B cell (primary cell): ENCODE results near the gene TRIP13. TPM values are rescaled to one million over a fixed set of nuclear protein-coding genes. Genes with fewer than 3 reads are reported as not detected.

Experiments used
- ATAC-seq: fragments of 200-7000 bp; cut with Tn5 transposase; one replicate; pipeline ENCODE4 v1.10.0; 2021; ENCODE audit warnings: low read depth, mild to moderate bottlenecking, moderate number of reproducible peaks, moderate library complexity
- CTCF ChIA-PET: fragments of 350-600 bp; sonication (Branson Sonifier 250); formaldehyde crosslinking; loops from one replicate; lab custom pipeline; 2021; ENCODE audit warnings: antibody characterized with exemption, inconsistent platforms; lab: Charles Lee
- POLR2A ChIA-PET: fragments of 350-600 bp; sonication (Branson Sonifier 250); formaldehyde crosslinking; loops from one replicate; lab custom pipeline; 2021; ENCODE audit warnings: antibody characterized with exemption; lab: Charles Lee
- DNase-seq: peaks from one replicate; pipeline ENCODE4 v3.0.0; 2013
- H2AFZ ChIP-seq: 2 replicates; pipeline ENCODE4 v1.6.1; 2012; ENCODE audit warnings: mild to moderate bottlenecking, low read depth, low read length; ENCODE audit not compliant: insufficient read depth, poor library complexity, severe bottlenecking
- H3K27ac ChIP-seq, 2 donors: 1 replicate in 1 of 2; 2 replicates in 1 of 2; pipeline ENCODE4 v1.5.1; 2012 to 2013; ENCODE audit warnings: low read length in 2 of 2, mild to moderate bottlenecking in 2 of 2, moderate library complexity in 1 of 2
- H3K27me3 ChIP-seq, 4 experiments: fragments of 200-600 bp in 1 of 4; sonication (generic) in 1 of 4; replicated peaks in 1 of 4; 1 replicate in 2 of 4; 2 replicates in 2 of 4; pipeline versions ENCODE4 v1.6.1 to v1.7.0; 2013 to 2016; ENCODE audit warnings: low read length in 3 of 4, mild to moderate bottlenecking in 2 of 4, mixed read lengths in 1 of 4, moderate library complexity in 1 of 4; ENCODE audit not compliant: insufficient read depth in 4 of 4, control insufficient read depth in 3 of 4; ENCODE audit errors: control extremely low read depth in 1 of 4
- H3K36me3 ChIP-seq, 2 experiments: replicated peaks in 1 of 2; 1 replicate in 1 of 2; 2 replicates in 1 of 2; pipeline versions ENCODE4 v1.6.1 to v1.7.1; 2013; ENCODE audit warnings: low read length in 1 of 2; ENCODE audit not compliant: insufficient read depth in 2 of 2, control insufficient read depth in 1 of 2; ENCODE audit errors: control extremely low read depth in 1 of 2, extremely low read depth in 1 of 2
- H3K4me1 ChIP-seq, 2 donors: fragments of 200-600 bp in 1 of 2; sonication (generic) in 1 of 2; 1 replicate in 1 of 2; 2 replicates in 1 of 2; pipeline versions ENCODE4 v1.5.1 to v1.6.1; 2013 to 2017; ENCODE audit warnings: low read length in 2 of 2; ENCODE audit not compliant: control insufficient read depth in 2 of 2, insufficient read depth in 2 of 2
- H3K4me2 ChIP-seq: replicated peaks from 2 replicates; pipeline ENCODE3; 2012; ENCODE audit warnings: mild to moderate bottlenecking, low read depth, low read length; ENCODE audit not compliant: poor library complexity, severe bottlenecking
- H3K4me3 ChIP-seq, 5 experiments: fragments of 200-600 bp in 1 of 5; sonication (generic) in 1 of 5; 1 replicate in 3 of 5; 2 replicates in 2 of 5; pipeline versions ENCODE4 v1.5.1 to v1.7.0; 2011 to 2016; ENCODE audit warnings: low read length in 4 of 5, mild to moderate bottlenecking in 4 of 5, low read depth in 2 of 5, control low read depth in 1 of 5, moderate library complexity in 1 of 5; ENCODE audit not compliant: insufficient read depth in 1 of 5; ENCODE audit errors: control extremely low read depth in 1 of 5, extremely low read depth in 1 of 5
- H3K79me2 ChIP-seq: fragments of 200-600 bp; sonication (generic); one replicate; pipeline ENCODE4 v1.6.0; 2016; ENCODE audit warnings: low read length; ENCODE audit not compliant: control insufficient read depth, insufficient read depth
- H3K9ac ChIP-seq: fragments of 200-600 bp; sonication (generic); 2 replicates; pipeline ENCODE4 v1.6.1; 2017; ENCODE audit warnings: mild to moderate bottlenecking, low read length, moderate library complexity
- H3K9me3 ChIP-seq, 3 donors: one replicate each; pipeline versions ENCODE4 v1.6.1 to v1.7.1; 2013; ENCODE audit warnings: low read length in 2 of 3; ENCODE audit not compliant: control insufficient read depth in 2 of 3, insufficient read depth in 1 of 3; ENCODE audit errors: control extremely low read depth in 1 of 3
- H4K20me1 ChIP-seq: 2 replicates; pipeline ENCODE4 v1.6.0; 2012; ENCODE audit warnings: mild to moderate bottlenecking, low read length; ENCODE audit not compliant: insufficient read depth, control insufficient read depth, poor library complexity, severe bottlenecking
- H3K27ac Mint-ChIP-seq: one replicate; pipeline ENCODE4 v1.8.0; 2021; ENCODE audit warnings: mixed read lengths
- H3K27me3 Mint-ChIP-seq: one replicate; pipeline ENCODE4 v1.8.0; 2021; ENCODE audit warnings: mixed read lengths
- H3K4me1 Mint-ChIP-seq: one replicate; pipeline ENCODE4 v1.8.0; 2021; ENCODE audit warnings: mixed read lengths
- H3K4me3 Mint-ChIP-seq: one replicate; pipeline ENCODE4 v1.8.0; 2021; ENCODE audit warnings: mixed read lengths
- H3K9me3 Mint-ChIP-seq: one replicate; pipeline ENCODE4 v1.8.0; 2022; ENCODE audit warnings: mixed read lengths; ENCODE audit not compliant: insufficient read depth
- EZH2 ChIP-seq: IDR thresholded peaks from 2 replicates; pipeline ENCODE4 v1.6.1; 2012; ENCODE audit warnings: borderline replicate concordance, low read depth, mild to moderate bottlenecking, moderate library complexity, low read length; ENCODE audit not compliant: insufficient read depth, poor library complexity, severe bottlenecking
- WGBS: methylation state at CpG from one replicate; pipeline ENCODE4 v1.1.5; 2013; ENCODE audit warnings: missing lambda C conversion rate; ENCODE audit not compliant: insufficient coverage; 5-methylcytosine and 5-hydroxymethylcytosine counted together
- intact Hi-C: fragments of 100-400 bp; cut with micrococcal nuclease; formaldehyde crosslinking; loops from one replicate; pipeline ENCODE4 v1.10.0; 2022
- polyA plus RNA-seq: library from polyadenylated mRNA; depleted of rRNA; stranded (reverse); fragments of >200 nt; gene quantifications from 2 replicates; pipeline ENCODE4 v1.2.3, GENCODE V29; 2012
- total RNA-seq, 2 donors: library from RNA; stranded (reverse); fragments of 120-200 nt in 1 of 2; gene quantifications; 1 replicate in 1 of 2; 2 replicates in 1 of 2; pipeline versions ENCODE4 v1.2.3 to v1.2.4, GENCODE V29; 2013 to 2022
- TF ChIP-seq, protein P1 (sequence below): fragments of 200-600 bp; IDR thresholded peaks from one replicate; pipeline ENCODE4 v1.8.0; 2022; ENCODE audit warnings: antibody characterized with exemption, mild to moderate bottlenecking

TRIP13 gene
- total and polyA plus RNA-seq, 2 donors (not counting 1 experiment from before 2014, with no cell fraction given) = 0.63 to 1.1 TPM

GRCh38 chr5:903756-904096 lies 11.0 kb downstream of the TRIP13 start:
- ChIA-PET POLR2A (no interaction called here), CTCF (interaction anchor here (1.1 to 5.6 kb wide), 8 partner anchors 9 to 587 kb away, joined by 4 to 63 read pairs (median 7); partner anchors contain the start of genes BRD9 and TRIP13)
- Histone ChIP-seq H3K79me2 (no peaks in the 10 kb centered on the region), H3K4me2 (no peak overlapping the region), H3K27ac (no peak overlapping the region), H3K9ac (no peak overlapping the region), H3K36me3 (no peaks in the 10 kb centered on the region), H4K20me1 (no peaks in the 10 kb centered on the region), H3K4me3 (no peak overlapping the region), H3K4me1 (no peaks in the 10 kb centered on the region), H3K27me3 (no peaks in the 10 kb centered on the region), H2AFZ (no peak overlapping the region), H3K9me3 (no peaks in the 10 kb centered on the region)
- no peak for ATAC-seq
- Mint-ChIP-seq H3K27ac (no peak overlapping the region), H3K4me1 (peaks cover 2% of the 10 kb centered on the region), H3K4me3 (no peak overlapping the region), H3K27me3 (no peaks in the 10 kb centered on the region), H3K9me3 (no peaks in the 10 kb centered on the region)
- no peak for DNase-seq
- intact Hi-C loops = loop anchor here (2.0 kb wide), 1 partner anchor 233 kb away; no protein-coding TSS in a partner anchor
- TF ChIP-seq, protein P1, sequence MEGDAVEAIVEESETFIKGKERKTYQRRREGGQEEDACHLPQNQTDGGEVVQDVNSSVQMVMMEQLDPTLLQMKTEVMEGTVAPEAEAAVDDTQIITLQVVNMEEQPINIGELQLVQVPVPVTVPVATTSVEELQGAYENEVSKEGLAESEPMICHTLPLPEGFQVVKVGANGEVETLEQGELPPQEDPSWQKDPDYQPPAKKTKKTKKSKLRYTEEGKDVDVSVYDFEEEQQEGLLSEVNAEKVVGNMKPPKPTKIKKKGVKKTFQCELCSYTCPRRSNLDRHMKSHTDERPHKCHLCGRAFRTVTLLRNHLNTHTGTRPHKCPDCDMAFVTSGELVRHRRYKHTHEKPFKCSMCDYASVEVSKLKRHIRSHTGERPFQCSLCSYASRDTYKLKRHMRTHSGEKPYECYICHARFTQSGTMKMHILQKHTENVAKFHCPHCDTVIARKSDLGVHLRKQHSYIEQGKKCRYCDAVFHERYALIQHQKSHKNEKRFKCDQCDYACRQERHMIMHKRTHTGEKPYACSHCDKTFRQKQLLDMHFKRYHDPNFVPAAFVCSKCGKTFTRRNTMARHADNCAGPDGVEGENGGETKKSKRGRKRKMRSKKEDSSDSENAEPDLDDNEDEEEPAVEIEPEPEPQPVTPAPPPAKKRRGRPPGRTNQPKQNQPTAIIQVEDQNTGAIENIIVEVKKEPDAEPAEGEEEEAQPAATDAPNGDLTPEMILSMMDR = no peak
- no peak for TF ChIP-seq EZH2
- WGBS = 94% methylated on average over 3 of the region's 6 CpGs

GRCh38 chr5:905139-905642 lies 12.5 kb downstream of the TRIP13 start:
- ChIA-PET CTCF (interaction anchor here (1.0 to 5.6 kb wide), 4 partner anchors 10 to 717 kb away, joined by 3 to 63 read pairs (median 6); no protein-coding TSS in a partner anchor), POLR2A (no interaction called here)
- Histone ChIP-seq H3K4me2 (no peak overlapping the region), H3K9ac (no peak overlapping the region), H3K36me3 (no peaks in the 10 kb centered on the region), H4K20me1 (no peaks in the 10 kb centered on the region), H3K4me1 (no peaks in the 10 kb centered on the region), H3K9me3 (no peaks in the 10 kb centered on the region), H3K27me3 (no peaks in the 10 kb centered on the region), H3K79me2 (no peaks in the 10 kb centered on the region), H3K27ac (no peak overlapping the region), H2AFZ (no peak overlapping the region), H3K4me3 (no peak overlapping the region)
- Mint-ChIP-seq H3K27ac (no peak overlapping the region), H3K27me3 (no peaks in the 10 kb centered on the region), H3K9me3 (no peaks in the 10 kb centered on the region), H3K4me3 (no peak overlapping the region), H3K4me1 (peaks cover 2% of the 10 kb centered on the region)
- DNase-seq = no peak
- intact Hi-C loops = no loop called here
- TF ChIP-seq EZH2 = no peak
- TF ChIP-seq, protein P1 = no peak
- no peak for ATAC-seq
- WGBS = 100% methylated on average over 10 of the region's 12 CpGs
